ENCODE data around the gene ARSG. TPM values are rescaled to one million over a fixed set of nuclear protein-coding genes. Genes with fewer than 3 reads are reported as not detected.

The ARSG gene
- total and polyA plus RNA-seq, 2 of the 4 experiments (the other 2 are of a cell fraction) = 2.9 to 3.0 TPM

GRCh38 chr17:68305142-68305541 lies 13.8 kb downstream of the ARSG start:
- POLR2A ChIA-PET (ENCODE audit: unreplicated experiment) = no interaction called here
- no CpG with 5 or more reads among the region's 4 CpGs for WGBS, 2 experiments (ENCODE audit: extremely low coverage in 2 of 2, insufficient read length in 1 of 2)

More at GRCh38 chr17:68305142-68305541, 13.8 kb downstream of the ARSG start:
- Histone ChIP-seq H3K4me1 (ENCODE audit: control insufficient read depth, insufficient read depth, low read length) (peaks cover 3% of the 10 kb centered on the region), H2BK15ac (ENCODE audit: low read depth, low read length) (no peak overlapping the region), H3K9me3 (ENCODE audit: control insufficient read depth, insufficient read depth, low read length) (no peaks in the 10 kb centered on the region), H4K91ac (ENCODE audit: insufficient read depth, low read depth, low read length) (no peak overlapping the region), H3K23ac (ENCODE audit: low read depth, low read length) (no peak overlapping the region), H3K27ac (ENCODE audit: insufficient read depth, low read length) (no peak overlapping the region), H2AK5ac (ENCODE audit: low read depth, low read length) (no peak overlapping the region), H2BK20ac (ENCODE audit: low read depth, low read length) (no peak overlapping the region), H2BK120ac (ENCODE audit: low read depth, low read length) (no peak overlapping the region), H2AK9ac (replicated peaks; ENCODE audit: low read depth, low read length, poor library complexity) (no peak overlapping the region), H2AFZ (replicated peaks; ENCODE audit: low read length, poor library complexity) (no peak overlapping the region), H2BK5ac (ENCODE audit: low read depth, low read length, poor library complexity, severe bottlenecking) (no peak overlapping the region), H3K56ac (ENCODE audit: extremely low read depth, insufficient read depth, low read length) (no peak overlapping the region), H3K4ac (ENCODE audit: low read depth, low read length) (no peak overlapping the region), H3K9me1 (ENCODE audit: insufficient read depth, low read length) (no peaks in the 10 kb centered on the region), H3K27me3 (ENCODE audit: control insufficient read depth, insufficient read depth, low read length) (no peaks in the 10 kb centered on the region), H3K79me1 (ENCODE audit: low read depth in 1 of 2, low read length in 2 of 2) (no peaks in the 10 kb centered on the region), H3K4me2 (ENCODE audit: low read depth, low read length) (no peak overlapping the region), H3K18ac (ENCODE audit: low read depth, low read length) (no peak overlapping the region), H3K4me3 (ENCODE audit: insufficient read depth, low read depth, low read length) (no peak overlapping the region), H4K8ac (ENCODE audit: low read depth in 2 of 2, low read length in 2 of 2) (no peak overlapping the region), H4K20me1 (ENCODE audit: insufficient read depth, low read length) (no peaks in the 10 kb centered on the region), H4K5ac (ENCODE audit: low read depth, low read length) (no peak overlapping the region), H3K14ac (replicated peaks; ENCODE audit: low read depth, low read length) (no peak overlapping the region), H3K36me3 (ENCODE audit: control insufficient read depth, insufficient read depth, low read length) (no peaks in the 10 kb centered on the region), H3K9ac (ENCODE audit: low read depth, low read length) (no peak overlapping the region)
- no peak for DNase-seq
- no peak for TF ChIP-seq FOS (IDR thresholded peaks at IDR 0.05; ENCODE audit: low read depth, low read length)
- no peak for TF ChIP-seq CEBPB (IDR thresholded peaks at IDR 0.05; ENCODE audit: low read depth, low read length)
- no peak for TF ChIP-seq MXI1 (IDR thresholded peaks at IDR 0.05; ENCODE audit: borderline replicate concordance, low read depth, low read length)
- TF ChIP-seq CTCF (conservative IDR thresholded peaks at IDR 0.05; ENCODE audit: low read depth, low read length) = no peak
- no peak for TF ChIP-seq BHLHE40 (IDR thresholded peaks at IDR 0.05; ENCODE audit: low read depth, low read length)
- dilution Hi-C loops (cut with HindIII; ENCODE audit: low sequenced_read_pairs, unreplicated experiment) (no loop called here), intact Hi-C loops (cut with micrococcal nuclease) (no loop called here), in situ Hi-C loops (cut with MboI; ENCODE audit: low sequenced_read_pairs) (no loop called here)
- no TSS peak for BruUV-seq (replicated peaks)
- no peak for ATAC-seq (ENCODE audit: low read depth)
- CTCF ChIA-PET = no interaction called here

Measured in IMR-90 (cell line).